LNCaP clone FGC (cell line): ENCODE data around the gene ARSB.
"Not testable (repeated sequence)": the region's sequence is repeated elsewhere in the genome, so short reads cannot be mapped to it uniquely, and the experiment has no call there.

Experiments used
- DNase-seq: peaks from one replicate; pipeline ENCODE4 v3.0.0-alpha.2; 2011; ENCODE audit warnings: low read depth
- H3K4me3 ChIP-seq: 2 replicates; pipeline ENCODE4 v1.5.1; 2011; ENCODE audit warnings: mild to moderate bottlenecking, low read depth, low read length, control low read depth
- TF ChIP-seq, protein P1 (sequence below): IDR thresholded peaks from 2 replicates; pipeline ENCODE4 v1.5.1; 2012; ENCODE audit warnings: mild to moderate bottlenecking; ENCODE audit not compliant: control insufficient read depth, insufficient read depth; ENCODE audit errors: extremely low read depth

Gene ARSB

DNA sequence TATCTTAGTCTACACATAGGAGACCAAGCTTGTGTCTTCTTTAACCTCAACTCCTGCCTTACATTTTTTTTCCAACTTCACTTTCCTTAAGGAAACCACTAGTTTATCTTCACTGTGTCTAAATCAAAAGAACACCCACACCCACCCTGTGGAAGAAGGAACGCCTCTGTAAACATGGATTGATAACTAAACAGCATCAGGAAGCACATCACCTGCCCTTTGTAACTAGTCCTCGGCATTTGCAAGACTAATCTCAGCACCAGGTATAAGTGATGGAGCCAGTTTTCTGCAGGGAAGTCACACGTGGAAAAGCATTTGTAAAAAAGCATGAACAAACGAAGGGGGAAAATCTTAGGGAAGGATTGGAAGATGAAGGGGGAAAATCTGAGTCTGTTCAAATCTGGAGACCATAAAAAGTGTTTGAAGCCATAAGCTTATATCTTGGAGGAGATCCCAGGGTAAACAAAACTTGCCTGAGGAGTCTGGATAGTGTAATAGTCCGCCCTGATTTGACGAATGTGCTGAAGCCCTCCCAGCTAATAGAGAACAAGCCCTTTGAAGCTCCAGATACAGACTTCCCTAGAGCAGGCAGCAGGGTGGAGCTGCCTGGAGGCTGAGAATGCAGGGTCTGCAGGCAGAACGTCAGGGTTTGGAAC lies 219.2 kb downstream of the ARSB start:
- H3K4me3 ChIP-seq = no peak overlapping the region
- no peak for DNase-seq
- TF ChIP-seq, protein P1, sequence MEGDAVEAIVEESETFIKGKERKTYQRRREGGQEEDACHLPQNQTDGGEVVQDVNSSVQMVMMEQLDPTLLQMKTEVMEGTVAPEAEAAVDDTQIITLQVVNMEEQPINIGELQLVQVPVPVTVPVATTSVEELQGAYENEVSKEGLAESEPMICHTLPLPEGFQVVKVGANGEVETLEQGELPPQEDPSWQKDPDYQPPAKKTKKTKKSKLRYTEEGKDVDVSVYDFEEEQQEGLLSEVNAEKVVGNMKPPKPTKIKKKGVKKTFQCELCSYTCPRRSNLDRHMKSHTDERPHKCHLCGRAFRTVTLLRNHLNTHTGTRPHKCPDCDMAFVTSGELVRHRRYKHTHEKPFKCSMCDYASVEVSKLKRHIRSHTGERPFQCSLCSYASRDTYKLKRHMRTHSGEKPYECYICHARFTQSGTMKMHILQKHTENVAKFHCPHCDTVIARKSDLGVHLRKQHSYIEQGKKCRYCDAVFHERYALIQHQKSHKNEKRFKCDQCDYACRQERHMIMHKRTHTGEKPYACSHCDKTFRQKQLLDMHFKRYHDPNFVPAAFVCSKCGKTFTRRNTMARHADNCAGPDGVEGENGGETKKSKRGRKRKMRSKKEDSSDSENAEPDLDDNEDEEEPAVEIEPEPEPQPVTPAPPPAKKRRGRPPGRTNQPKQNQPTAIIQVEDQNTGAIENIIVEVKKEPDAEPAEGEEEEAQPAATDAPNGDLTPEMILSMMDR = no peak

DNA sequence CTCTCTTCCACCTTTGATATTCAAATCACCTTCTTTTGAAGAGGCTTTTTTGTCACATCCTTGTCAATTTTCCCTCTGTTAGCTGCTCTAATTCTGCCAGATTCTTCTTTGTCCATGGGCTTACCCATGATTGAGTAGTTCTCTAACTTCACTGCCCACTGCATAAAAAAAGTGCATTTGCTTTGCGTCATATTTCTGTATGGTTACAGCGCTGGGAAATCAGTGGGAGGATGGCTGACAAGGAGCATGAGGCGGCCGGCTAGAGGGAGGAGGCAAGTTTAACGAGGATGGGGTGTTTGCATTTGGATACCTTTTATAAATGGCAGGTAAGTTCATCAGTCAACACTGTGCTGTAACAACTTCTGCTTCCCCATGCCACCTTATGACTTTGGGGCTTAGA lies 220.0 kb downstream of the ARSB start:
- H3K4me3 ChIP-seq = no peak overlapping the region
- no peak for DNase-seq
- TF ChIP-seq, protein P1 = no peak

DNA sequence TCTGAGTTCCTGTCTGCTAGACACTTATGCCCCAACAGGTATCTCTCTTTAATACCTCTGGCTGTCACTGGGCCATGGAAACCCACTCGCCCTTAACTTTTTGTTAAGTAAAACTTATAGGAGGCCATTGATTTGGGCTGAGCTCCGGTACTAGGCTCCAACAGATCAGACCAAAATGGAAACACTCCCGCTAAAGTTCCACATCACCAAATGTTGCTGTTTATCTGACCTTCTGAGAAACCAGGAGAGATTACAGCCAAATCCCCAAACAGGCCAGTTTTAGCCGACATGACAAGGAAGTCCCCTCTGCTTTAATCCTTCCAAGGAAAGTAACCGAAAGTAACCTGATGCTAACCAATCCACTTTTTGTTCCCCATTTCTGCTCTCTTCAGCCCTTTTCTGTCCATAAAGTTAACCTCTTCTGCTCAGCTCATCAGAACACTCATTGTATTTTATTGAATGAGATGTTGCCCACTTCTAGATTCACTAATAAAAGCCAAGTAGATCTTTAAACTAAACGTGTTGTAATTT lies 221.4 kb downstream of the ARSB start:
- TF ChIP-seq, protein P1 = no peak

DNA sequence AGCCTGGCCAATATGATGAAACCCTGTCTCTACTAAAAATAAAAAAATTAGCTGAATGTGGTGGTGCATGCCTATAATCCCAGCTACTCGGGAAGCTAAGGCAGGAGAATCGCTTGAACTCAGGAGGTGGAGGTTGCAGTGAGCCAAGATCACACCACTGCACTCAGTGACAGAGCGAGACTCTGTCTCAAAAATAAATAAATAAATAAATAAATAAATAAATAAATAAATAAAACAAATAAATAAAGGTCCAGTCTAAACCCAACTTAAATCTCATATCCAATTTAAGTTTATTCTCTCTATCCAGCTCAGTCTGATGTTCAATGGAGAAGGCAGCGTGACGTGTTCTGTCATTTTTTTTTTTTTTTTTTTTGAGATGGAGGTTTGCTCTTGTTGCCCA lies 222.4 kb downstream of the ARSB start:
- DNase-seq, H3K4me3 ChIP-seq: not testable (repeated sequence)

More for the DNA sequence above, 221.4 kb downstream of the ARSB start:
- H3K4me3 ChIP-seq = no peak overlapping the region
- DNase-seq = no peak

DNA sequence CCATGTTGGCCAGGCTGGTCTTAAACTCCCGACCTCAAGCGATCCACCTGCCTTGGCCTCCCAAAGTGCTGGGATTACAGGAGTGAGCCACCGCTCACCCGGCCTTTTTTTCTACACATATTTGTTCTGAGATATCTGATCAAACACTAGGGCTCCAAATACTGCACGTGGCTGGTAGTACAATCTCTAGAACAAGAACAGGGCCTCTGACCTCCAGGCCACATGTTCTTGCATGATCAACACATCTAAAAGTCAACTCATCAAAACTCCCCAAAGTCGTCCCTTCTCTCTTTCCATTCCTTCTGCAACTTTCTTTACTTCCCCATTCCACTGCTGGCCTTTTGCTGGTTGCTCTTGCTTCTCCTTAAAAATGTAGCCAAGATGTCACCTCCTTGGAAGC lies 223.3 kb downstream of the ARSB start:
- TF ChIP-seq, protein P1 = no peak
- DNase-seq = no peak
- no peak overlapping the region for H3K4me3 ChIP-seq

DNA sequence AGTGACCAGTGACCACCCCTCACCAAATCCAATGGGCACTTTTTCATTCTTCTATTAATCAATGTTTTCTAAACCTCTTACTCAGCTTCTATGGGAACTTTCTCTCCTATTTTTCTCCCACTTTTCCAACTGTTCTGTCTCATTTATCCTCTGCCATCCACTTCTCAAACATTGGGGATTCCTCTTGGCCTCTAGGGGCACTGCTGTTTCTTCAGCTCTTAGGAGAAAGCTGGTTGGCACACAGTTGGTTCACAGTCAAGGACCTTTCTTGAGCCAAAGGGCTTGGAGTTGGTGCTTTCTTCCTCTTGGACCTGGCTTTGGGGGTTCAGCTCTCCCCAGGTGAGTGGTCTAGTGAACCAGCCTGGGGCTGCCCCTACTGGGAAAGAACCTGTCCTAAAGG lies 224.3 kb downstream of the ARSB start:
- TF ChIP-seq, protein P1 = no peak
- no peak for DNase-seq
- H3K4me3 ChIP-seq = no peak overlapping the region

DNA sequence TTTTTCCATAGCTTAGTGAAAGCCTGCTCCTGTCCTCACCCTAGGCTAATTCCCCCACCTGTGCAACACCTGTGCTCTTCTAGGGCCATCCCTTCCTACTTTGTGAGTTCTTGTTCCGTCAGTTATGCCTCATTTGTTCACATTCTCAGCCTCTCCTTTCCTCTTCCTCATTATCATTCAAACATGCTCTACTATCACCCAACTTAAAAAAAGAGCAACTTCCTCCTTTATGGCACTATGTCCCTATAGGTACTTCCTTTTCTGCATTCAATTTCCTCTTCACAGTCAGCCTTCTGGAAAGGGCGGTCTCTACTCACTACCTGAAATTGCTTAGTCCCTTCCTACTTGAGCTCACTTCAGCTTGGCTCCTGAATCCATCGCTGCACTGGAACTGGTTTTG lies 224.7 kb downstream of the ARSB start:
- DNase-seq = no peak

More for the DNA sequence above, 224.7 kb downstream of the ARSB start:
- no peak overlapping the region for H3K4me3 ChIP-seq
- TF ChIP-seq, protein P1 = no peak
